ENCODE measurements around the gene GALNTL6. TPM values are rescaled to one million over a fixed set of nuclear protein-coding genes. Genes with fewer than 3 reads are reported as not detected.
A peak's percentile ranks its signal among the peaks of the same experiment; 100 is the strongest.
"Not testable (repeated sequence)": the region's sequence is repeated elsewhere in the genome, so short reads cannot be mapped to it uniquely, and the experiment has no call there.

The GALNTL6 gene
- total RNA-seq, 2 donors from 2014 or later: 0.92 to 3.8 TPM

- ATAC-seq (ENCODE audit: insufficient number of reproducible peaks, low FRiP score, low read depth) (no peak), DNase-seq (ENCODE audit: low spot score) (no peak)
- Histone ChIP-seq H3K4me3 (no peak overlapping the region), H3K27ac (no peak overlapping the region), H3K9me3 (no peaks in the 10 kb centered on the region), H3K36me3 (no peaks in the 10 kb centered on the region), H3K27me3 (replicated peaks; ENCODE audit: insufficient read depth) (no peaks in the 10 kb centered on the region), H3K4me1 (ENCODE audit: control insufficient read depth in 1 of 2, low read depth in 2 of 2) (peaks cover 13% of the 10 kb centered on the region in 2 donors)
- TF ChIP-seq CTCF (IDR thresholded peaks at IDR 0.05): no peak
These were observed 1224.0 kb downstream of the GALNTL6 start for GRCh38 chr4:173037242-173037641.

GRCh38 chr4:173038192-173038896, 1225.1 kb downstream of the GALNTL6 start:
- Histone ChIP-seq H3K27ac (no peak overlapping the region), H3K36me3 (no peaks in the 10 kb centered on the region), H3K9me3 (no peaks in the 10 kb centered on the region), H3K4me3 (no peak overlapping the region), H3K27me3 (replicated peaks; ENCODE audit: insufficient read depth) (no peaks in the 10 kb centered on the region), H3K4me1 (ENCODE audit: control insufficient read depth in 1 of 2, low read depth in 2 of 2) (peaks cover 13% of the 10 kb centered on the region in 2 donors)
- DNase-seq (ENCODE audit: low spot score): no peak
- no peak for TF ChIP-seq CTCF (IDR thresholded peaks at IDR 0.05)
- ATAC-seq (ENCODE audit: insufficient number of reproducible peaks, low FRiP score, low read depth): no peak

- H3K27ac ChIP-seq: no peak overlapping the region
- peaks cover 13% of the 10 kb centered on the region in 2 donors for H3K4me1 ChIP-seq (ENCODE audit: control insufficient read depth in 1 of 2, low read depth in 2 of 2)
- no peaks in the 10 kb centered on the region for H3K36me3 ChIP-seq
- H3K27me3 ChIP-seq (replicated peaks; ENCODE audit: insufficient read depth): no peaks in the 10 kb centered on the region
- DNase-seq (ENCODE audit: low spot score) (no peak), ATAC-seq (ENCODE audit: insufficient number of reproducible peaks, low FRiP score, low read depth) (no peak)
- H3K4me3 ChIP-seq: peak overlapping the region; percentile 46
- no peaks in the 10 kb centered on the region for H3K9me3 ChIP-seq
- TF ChIP-seq CTCF (IDR thresholded peaks at IDR 0.05): no peak
These were observed 1226.7 kb downstream of the GALNTL6 start for GRCh38 chr4:173039617-173040577.

- no peak overlapping the region for H3K4me3 ChIP-seq
- H3K36me3 ChIP-seq: no peaks in the 10 kb centered on the region
- DNase-seq (ENCODE audit: low spot score): no peak
- H3K4me1 ChIP-seq (ENCODE audit: control insufficient read depth in 1 of 2, low read depth in 2 of 2): peaks cover 13% of the 10 kb centered on the region in 2 donors
- no peak for TF ChIP-seq CTCF (IDR thresholded peaks at IDR 0.05)
- ATAC-seq (ENCODE audit: insufficient number of reproducible peaks, low FRiP score, low read depth): no peak
- H3K27ac ChIP-seq: no peak overlapping the region
- H3K9me3 ChIP-seq: no peaks in the 10 kb centered on the region
- H3K27me3 ChIP-seq (replicated peaks; ENCODE audit: insufficient read depth): no peaks in the 10 kb centered on the region
These were observed 1228.3 kb downstream of the GALNTL6 start for GRCh38 chr4:173041482-173041881.

- H3K4me3 ChIP-seq; H3K27me3 ChIP-seq (replicated peaks; ENCODE audit: insufficient read depth); H3K36me3 ChIP-seq; H3K9me3 ChIP-seq; DNase-seq (ENCODE audit: low spot score); ATAC-seq (ENCODE audit: insufficient number of reproducible peaks, low FRiP score, low read depth); H3K27ac ChIP-seq: not testable (repeated sequence)
- H3K4me1 ChIP-seq (ENCODE audit: control insufficient read depth in 1 of 2, low read depth in 2 of 2): peaks cover 13% of the 10 kb centered on the region in 2 donors
These were observed 1228.9 kb downstream of the GALNTL6 start for GRCh38 chr4:173042139-173042538.

Data from thoracic aorta (tissue), 2 donors.